Measurements from ENCODE around the gene C12orf57.

Gene C12orf57

GRCh38 chr12:6954316-6955107 is 10.7 kb downstream of the C12orf57 start:
- DNase-seq, result no peak

DNA sequence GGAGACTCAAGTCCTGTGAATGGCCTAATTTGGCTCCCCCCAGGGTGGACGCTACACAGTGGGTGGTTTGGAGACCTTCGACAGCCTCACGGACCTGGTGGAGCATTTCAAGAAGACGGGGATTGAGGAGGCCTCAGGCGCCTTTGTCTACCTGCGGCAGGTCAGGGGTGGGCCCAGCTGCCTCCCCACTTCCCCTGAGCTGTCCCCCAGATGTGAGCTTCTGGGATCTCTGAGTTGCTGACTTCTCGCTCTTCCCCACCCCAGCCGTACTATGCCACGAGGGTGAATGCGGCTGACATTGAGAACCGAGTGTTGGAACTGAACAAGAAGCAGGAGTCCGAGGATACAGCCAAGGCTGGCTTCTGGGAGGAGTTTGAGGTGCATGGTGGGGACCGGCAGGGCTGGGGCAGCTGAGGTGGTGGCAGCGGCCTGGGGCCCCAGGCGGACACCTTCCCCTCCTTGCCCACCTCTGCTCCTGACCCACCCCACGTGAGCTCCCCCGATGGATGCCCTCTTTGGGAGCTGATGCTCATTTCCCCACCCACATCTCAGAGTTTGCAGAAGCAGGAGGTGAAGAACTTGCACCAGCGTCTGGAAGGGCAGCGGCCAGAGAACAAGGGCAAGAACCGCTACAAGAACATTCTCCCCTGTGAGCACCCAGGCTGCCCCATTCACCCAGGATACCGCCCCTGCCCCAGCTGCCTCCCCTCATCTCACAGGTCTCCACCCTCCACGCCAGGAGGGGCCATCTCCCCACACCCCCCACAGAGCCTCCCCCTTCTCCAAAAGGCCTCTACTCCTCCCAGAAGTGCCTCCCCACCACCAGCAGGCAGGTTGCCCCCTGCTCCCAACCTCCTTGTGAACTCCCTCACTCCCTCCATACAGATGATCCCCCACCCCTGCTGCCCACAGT is 11.5 kb downstream of the C12orf57 start:
- no peak for DNase-seq

- DNase-seq, result no peak
These were observed 12.4 kb downstream of the C12orf57 start for GRCh38 chr12:6956021-6956727.

DNA sequence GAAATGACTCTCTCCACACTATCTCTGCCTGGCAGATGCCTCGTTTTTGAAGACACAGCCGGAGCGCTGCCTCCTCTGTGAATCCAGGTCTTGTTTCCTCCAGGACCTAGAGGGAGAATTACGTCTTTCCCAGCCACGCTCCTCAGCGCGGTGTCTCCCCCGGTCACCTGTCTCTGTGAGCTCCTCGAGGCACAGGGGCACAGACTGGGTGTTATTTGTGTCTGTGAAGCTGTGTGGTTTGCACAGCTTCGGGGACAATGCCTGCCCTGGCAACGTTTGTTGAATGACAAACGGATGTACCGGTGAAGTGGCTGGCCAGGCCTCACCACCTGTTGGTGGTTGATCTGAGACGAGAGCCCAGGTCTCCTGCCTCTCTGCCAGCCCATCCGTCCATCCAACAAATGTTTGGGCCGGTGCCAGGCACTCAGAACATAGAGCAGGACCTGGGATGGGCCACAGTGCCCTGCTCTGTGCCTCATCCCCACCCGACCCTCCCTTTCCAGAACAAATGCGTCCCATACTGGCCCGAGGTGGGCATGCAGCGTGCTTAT is 13.4 kb downstream of the C12orf57 start:
- DNase-seq, result no peak

DNA sequence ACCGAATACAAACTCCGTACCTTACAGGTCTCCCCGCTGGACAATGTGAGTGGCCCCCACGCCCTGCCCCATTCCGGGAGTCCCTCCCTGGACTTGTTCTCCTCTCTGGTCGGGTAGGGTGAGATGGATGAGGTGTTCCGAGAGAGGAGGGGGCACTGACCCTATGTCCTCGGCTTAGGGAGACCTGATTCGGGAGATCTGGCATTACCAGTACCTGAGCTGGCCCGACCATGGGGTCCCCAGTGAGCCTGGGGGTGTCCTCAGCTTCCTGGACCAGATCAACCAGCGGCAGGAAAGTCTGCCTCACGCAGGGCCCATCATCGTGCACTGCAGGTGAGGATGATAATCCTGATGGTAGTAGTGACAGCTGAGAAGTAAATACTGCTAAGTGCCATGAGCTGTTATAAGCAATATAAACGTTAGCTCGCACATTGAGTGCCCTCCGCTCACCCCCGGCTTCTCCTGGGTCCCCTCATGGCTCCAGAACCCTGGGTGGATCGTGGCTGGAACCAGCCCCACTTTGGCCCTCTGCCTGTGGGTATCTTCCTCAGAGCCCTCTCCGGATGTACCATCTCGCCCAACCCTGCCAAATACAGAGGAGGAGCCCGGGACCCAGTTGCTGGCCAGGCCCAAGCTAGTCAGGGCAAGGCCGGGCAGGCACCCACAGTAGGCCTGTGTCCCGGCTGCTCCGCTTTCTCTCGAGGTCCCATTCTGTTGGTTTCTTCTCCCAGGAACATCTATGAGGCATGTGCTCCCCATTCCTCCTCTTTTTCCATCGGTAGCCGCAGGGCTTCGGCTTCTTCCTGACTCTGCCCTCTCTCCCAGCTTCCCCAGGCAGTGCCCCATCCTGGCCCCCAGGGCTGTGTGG is 14.2 kb downstream of the C12orf57 start:
- DNase-seq, result no peak

DNA sequence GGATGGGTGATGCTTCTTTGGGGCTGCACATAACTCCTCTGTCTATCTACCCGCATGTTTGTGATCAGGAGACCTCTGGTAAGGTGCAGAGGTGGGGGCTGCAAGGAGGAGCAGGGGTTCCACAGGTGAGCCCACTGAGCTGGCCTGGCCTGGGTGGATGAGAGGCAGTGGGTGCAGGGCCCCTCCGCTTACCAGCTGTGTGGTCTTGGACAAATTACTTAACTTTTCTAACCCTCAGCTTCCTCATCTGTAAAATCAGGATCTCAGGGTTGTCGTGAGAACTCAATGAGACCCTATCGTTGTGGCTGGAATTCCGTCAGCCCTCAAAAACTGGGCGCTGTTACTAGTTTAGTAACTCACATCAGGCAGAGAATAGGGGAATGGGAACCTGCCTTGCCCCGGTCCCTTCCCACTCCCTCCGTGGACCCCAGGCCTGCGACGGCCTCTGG is 14.8 kb downstream of the C12orf57 start:
- DNase-seq, result no peak

DNA sequence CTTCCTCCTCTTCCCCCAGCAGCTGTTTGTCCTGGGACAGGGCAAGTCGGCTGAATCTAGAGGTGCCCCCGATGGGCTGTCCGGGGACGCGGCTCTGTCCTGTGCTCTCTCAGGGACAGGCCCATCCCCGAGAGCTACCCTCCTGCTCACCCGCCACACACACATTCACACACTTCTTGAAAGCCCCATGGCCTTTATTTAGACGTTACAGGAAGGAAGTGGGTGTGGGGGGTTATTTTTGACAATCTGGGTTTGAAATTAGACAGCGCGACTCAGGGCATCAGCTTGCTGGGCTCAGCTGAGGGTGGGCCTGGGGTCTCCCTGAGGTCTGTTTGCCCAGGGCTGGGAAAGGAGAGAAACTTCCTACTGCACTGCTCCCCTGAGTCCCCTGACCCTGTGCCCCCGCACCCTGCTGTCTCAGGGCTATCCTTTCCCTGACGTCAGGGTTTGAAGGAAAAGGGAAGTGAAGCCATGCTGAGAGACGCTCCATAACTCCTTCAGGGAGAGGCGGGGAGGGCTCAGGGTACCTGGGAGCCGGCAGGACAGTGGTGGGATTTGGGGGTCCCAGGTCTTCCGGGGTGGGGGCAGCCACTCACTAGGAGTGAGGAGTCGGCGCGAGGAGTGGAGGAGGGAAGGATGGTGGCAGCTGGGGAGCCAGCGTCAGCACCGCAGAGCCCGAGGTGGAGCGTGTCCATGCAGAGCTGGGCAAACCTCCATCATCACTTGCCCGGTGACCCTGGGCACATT is 15.4 kb downstream of the C12orf57 start:
- no peak for DNase-seq

DNA sequence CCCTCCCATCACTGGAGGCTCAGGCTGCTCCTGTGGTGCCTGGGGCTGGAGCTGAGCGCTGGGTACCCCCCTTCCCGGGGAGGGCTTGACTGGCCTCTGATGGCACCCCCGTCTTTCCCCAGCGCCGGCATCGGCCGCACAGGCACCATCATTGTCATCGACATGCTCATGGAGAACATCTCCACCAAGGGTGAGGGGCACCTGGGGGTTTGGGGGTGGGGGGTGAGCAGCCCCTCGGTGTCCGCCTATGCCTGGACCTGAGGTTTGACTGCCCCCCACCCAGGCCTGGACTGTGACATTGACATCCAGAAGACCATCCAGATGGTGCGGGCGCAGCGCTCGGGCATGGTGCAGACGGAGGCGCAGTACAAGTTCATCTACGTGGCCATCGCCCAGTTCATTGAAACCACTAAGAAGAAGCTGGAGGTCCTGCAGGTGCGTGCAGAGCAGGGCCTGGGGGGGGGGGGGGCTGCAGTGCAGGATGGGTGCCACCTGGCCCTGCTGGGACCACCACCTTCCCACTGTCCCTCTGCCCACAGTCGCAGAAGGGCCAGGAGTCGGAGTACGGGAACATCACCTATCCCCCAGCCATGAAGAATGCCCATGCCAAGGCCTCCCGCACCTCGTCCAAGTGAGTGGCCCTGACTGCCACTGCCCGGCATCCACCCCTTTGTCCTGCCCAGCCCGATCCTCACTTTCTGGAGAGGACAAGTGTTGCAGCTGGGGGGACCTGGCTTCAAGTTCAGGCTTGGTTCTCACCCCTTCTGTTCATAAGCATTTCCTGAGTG is 16.2 kb downstream of the C12orf57 start:
- DNase-seq, result no peak

DNA sequence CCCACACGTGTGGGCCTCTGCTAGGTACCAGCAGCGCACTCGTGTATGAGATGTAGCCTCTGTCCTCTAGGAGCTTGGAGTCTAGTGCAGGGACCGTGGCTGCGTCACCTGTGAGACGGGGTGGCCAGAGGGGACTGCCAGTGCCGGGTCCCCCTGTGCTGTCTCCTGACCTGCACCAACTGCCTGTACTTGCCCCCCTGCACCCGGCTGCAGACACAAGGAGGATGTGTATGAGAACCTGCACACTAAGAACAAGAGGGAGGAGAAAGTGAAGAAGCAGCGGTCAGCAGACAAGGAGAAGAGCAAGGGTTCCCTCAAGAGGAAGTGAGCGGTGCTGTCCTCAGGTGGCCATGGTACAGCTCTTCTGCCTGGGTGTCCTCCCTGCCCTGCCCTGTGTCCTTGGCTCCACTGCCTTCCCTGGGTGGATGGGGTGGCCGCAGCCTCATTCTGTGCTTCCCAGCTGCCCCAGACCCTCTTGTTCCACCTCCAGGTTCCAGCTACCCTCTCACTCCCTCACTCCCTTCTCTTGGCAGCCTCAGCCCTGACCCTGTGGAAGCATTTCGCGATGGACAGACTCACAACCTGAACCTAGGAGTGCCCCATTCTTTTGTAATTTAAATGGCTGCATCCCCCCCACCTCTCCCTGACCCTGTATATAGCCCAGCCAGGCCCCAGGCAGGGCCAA is 16.9 kb downstream of the C12orf57 start:
- DNase-seq, result peak; percentile 69

DNA sequence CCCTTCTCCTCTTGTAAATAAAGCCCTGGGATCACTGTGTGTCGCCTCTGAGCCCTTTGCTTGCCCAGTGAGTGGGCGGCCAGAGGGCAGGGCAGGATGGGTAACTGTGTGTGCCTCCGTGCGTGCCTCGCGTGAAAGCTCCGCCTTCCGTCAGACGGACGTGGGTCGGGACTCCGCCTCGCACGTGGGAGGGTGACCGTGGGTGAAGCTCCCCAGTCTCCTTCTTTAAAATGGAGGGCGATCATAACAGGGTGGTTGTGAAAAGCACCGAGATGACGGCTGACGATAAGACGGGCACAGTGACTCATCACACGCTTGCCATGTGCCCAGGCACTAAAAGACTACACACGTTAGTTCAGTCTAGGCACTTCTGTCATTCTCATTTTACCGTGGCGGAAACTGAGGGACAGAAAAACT is 17.5 kb downstream of the C12orf57 start:
- peak; percentile 89 for DNase-seq

DNA sequence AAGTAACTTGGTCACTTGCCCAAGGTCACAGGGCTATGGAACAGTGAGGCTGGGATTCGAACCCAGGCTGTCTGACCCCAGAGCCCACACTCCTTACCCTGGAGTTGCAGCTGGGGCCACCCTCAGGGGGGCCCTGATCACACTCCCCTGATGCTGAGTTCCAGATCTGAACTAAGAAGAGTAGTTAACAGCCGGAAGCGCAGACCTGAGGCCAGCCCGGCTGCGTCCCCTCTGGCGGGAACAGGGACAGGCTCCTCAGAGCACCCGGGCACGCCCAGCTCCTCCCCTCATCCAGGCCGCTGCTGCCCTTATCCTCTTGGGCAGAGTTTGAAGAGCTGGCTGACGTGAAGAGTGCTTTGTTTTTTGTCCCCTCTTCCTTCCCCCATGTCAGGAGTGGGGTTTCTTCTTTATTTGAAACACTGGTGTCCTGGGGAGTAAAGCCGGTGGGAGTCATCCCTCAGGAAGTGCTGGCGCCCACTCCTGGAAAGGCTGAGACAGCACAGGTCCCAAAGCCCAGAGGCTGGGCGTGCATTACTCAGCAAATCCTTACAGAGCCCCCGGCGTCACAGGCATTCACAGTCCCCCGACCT is 18.0 kb downstream of the C12orf57 start:
- peak; percentile 97 for DNase-seq

GRCh38 chr12:6962285-6963015 is 18.6 kb downstream of the C12orf57 start:
- DNase-seq, result no peak

DNA sequence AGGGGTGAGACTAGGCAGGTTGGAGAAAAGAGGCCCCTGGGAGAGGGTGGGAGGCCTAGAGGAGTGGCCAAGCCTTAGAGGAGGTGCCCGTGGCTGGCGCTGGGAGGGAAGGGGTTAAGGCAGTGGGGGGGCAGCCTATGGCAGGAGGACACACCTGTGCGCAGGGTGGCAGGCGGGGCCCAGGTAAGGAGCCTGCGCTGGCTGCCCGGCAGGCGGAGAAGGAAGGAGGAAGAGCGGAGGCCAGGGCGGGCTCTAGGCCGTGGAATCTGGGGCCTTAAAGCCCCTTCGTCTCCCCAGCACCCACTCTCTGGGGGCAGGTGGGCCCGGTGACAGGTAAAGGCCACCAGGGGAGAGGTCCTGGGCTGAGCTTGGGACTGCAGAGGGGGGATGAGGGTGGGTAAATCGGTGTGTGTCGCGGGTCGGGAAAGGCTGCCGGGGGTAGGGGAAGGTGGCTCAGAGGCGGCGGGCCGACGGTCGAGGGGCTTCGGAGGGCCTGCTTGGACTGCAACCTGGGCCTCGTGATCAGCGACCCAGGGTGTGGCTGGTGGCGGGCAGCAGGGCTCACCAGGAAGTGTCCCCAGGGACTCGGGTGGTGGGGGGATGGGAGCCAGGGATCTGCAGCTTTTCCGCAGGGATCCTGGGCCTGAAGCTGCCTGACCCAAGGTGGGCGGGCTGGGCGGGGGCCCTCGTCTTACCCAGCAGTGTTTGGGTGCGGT is 19.4 kb downstream of the C12orf57 start:
- DNase-seq, result no peak

DNA sequence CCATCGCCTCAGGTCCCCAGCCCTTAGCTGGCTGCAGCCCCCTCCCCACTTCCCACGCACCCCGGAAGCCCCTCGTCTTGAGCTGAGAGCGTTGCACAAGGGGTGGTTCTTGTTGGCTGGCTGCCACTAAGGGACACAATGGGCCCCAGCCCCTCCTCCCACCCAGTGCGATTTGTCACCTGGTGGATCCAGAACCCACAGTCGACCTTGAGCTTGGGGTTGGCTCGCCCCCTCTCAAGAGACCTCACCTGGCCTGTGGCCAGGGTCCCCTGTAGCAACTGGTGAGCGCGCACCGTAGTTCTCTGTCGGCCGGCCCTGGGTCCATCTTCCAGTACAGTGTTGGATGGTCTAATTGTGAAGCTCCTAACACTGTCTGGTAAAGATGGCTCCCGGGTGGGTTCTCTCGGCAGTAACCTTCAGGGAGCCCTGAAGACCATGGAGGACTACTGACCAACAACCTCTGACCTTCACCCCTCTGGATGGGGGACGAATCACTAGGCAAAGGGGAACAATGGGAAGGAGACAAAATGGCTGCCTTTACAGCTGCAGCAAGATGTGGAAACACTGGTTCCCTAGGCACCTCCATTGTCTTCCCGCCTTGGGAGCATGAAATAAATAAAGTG is 20.1 kb downstream of the C12orf57 start:
- no peak for DNase-seq

DNA sequence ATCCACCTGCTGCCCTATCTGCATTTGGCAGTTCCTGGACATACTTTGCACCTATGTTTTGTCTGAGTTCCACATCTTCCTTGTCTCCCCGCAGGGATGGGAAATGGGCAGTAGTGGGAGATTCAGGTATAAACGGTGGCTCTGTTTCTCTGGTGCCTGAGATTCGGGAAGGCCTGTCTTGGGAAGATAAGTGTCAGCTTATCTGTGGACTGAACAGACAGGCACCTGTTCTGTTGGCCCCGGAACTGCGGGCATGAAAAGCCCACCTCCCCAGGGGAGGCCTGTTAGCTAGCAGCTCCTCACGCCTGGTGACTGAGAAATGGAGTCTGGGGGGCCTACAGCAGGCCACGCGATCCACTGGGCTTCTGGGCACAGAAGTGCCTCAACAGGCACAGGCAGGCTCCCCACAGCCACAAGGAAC is 20.8 kb downstream of the C12orf57 start:
- DNase-seq, result peak; percentile 67

DNA sequence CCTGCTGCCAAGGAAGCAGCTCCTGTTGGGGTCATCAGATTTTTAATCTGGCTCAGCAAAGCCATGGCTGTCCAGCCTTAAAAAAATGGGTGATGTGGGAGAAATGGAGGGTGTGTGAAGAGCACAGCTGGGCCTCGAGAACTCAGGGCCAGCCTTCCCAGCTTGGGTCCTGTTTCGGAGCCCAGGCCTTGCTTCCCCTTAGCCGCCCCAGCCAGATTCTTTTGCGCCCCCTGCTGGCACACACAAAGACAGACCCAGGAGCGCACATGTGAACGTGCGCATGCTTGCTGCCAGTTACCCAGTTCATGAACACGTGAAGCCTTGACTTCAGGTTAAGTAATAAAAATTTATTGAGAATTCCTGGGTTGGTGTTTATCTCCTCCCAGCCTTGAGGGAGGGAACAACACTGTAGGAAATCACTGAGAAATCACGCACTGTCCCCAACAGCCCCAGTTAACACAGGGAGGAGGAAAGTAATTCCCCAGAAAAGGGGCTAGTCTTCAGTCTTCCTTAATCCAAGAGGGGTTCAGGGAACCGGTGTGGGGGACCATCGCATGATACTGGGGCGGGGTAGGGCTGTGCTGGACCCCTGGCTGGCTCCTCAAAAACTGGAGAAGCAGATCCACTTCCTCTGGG is 21.3 kb downstream of the C12orf57 start:
- DNase-seq, result peak; percentile 94

DNA sequence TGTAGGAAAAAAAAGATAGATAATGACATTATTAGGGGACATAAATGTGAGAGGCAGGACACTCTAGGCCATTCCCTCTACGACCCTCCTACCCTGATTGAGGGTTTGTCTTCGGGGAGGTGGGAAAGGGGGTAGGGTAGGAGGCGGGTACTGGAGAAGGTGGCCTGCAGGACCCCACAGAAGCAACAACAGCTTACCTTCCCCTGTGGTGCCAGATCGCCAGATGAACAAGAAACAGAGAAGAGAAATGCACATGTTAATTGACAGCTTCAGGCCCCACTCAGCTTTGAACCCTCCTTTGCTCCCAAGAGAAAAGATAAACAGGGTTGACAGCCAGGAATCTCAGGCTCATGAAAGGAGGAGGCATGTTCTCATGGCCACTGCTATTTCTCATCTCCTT is 21.9 kb downstream of the C12orf57 start:
- DNase-seq, result no peak

All from OCI-M1 (cell line).